ENCODE measurements around the gene DTWD2.

GRCh38 chr5:118825226-118825625, 163.1 kb downstream of the DTWD2 start:
- TF ChIP-seq CTCF (IDR thresholded peaks at IDR 0.05; ENCODE audit: low read depth, low read length), result no peak
- TF ChIP-seq POLR2A (IDR thresholded peaks at IDR 0.05; ENCODE audit: extremely low read depth, insufficient read length), result no peak
- no peak for TF ChIP-seq MAX (IDR thresholded peaks at IDR 0.05; ENCODE audit: low read depth, low read length)
